ENCODE data around the gene DENND4A. TPM values are rescaled to one million over a fixed set of nuclear protein-coding genes. Genes with fewer than 3 reads are reported as not detected.

The DENND4A gene
- total RNA-seq, 1 donor from 2014 or later, result 87.2 TPM

DNA sequence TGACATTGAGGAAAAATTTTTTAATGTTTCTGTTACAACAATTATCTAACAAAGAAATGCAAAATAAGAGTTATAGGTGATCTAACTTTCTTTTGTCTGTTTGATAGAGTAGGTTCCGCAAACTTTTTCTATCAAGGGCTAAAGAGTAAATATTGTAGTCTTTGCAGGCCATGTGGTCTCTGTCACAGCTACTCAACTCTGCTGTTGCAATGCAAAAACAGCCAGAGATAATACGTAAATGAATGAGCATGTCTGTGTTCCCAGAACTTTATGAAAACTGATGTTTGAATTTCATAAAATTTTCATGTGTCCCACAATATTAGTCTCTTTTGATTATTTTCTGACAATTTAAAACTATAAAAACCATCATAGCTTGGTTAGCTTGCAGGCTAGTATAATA is 97.0 kb downstream of the DENND4A start:
- DNase-seq (ENCODE audit: low spot score in 2 of 2), result no peak

DNA sequence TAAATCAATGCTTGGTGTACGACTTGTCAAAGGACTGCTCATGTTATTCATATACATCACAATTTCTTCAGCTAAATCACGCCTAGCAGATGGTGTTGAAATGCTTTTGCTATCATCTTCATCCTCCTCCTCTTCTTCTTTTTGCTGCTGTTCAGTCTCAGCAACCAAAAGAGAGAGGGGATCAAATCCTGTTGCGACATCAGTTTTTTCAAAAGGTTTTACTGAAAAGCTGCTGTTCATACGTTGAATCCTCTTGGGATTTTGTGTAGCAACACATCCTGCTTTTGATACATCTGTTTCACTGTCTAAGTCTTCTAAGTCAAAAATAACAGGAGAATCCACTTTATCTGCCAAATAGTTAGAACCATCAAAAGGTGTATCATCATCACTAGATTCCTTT is 101.3 kb downstream of the DENND4A start:
- FAIRE-seq (no peak), DNase-seq (ENCODE audit: low spot score in 2 of 2) (no peak)

More for the DNA sequence above, 97.0 kb downstream of the DENND4A start:
- no peak for FAIRE-seq

DNA sequence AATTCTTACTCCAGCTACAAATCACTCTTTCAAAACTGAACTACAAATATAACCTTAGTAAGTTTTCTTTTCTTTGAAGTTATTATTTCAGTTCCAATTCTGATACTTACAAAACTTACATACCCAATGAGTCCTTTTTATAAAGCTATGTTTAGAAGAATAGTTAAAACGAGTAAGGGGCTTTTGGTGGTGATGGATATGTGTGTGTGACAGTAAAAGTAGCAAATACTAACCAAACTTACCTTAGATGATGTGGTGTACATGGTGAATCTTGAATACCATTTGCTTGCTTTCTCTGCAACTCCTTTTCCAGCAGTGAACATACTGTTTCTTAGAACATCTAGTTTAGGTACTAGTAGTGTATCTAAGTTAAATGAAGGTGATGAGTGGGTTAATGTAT is 101.9 kb downstream of the DENND4A start:
- FAIRE-seq (no peak), DNase-seq (ENCODE audit: low spot score in 2 of 2) (no peak)

DNA sequence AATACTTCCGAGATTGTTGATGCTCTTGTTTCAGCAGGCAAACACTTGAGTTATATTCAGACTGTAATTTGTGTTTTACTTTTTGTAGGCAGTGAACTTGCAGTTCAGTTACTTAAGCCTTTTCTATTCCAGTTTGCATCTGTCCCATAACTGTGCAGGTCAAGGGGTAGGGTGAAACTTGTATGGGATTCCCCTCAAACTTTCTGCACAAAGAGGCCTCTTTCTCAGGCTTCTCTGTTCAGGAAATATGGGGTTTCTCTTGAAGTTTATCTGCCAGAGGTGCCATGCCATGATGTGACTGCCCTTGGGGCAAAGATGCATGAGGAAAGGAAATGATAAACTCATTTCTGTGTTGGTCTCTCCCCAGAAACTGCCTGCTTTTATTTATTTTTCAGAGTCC is 103.6 kb downstream of the DENND4A start:
- no peak for DNase-seq (ENCODE audit: low spot score in 2 of 2)
- FAIRE-seq, result no peak

DNA sequence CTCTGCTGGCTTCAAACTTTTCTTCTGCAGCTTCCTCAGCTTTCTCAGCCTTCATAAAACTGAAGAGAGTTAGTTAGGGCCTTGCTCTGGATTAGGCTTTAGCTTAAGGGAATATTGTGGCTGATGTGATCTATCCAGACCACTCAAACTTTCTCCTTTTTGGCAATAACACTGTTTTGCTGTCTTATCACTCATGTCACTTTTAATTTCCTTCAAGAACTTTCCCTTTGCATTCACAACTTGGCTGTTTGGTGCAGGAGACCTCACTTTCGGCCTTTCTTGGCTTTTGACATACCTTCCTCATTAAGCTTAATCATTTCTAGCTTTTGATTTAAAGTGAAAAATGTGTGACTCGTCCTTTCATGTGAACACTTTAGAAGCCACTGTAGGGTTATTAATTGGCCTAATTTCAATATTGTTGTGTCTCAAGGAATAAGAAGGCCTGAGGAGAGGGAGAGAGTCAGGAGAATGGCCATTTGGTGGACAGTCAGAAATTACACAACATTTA is 109.6 kb downstream of the DENND4A start:
- DNase-seq (ENCODE audit: low spot score in 2 of 2), result no peak

DNA sequence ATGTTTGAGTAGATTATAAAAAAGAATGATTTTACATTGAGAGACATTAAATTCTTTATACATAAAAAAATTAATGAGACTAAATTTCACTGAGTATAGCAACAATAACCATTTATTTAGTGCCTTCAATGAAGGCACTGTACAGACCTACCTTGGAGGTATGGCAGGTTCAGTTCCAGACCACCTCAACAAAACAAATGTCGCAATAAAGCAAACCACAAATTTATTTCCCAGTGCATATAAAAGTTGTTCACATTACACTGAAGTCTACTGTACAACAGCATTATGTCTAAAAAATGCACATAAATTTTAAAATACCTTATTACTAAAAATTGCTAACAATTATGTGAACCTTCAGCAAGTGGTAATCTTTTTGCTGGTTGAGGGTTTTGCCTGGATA is 111.5 kb downstream of the DENND4A start:
- DNase-seq (ENCODE audit: low spot score in 2 of 2) (no peak), FAIRE-seq (no peak)

More for the DNA sequence above, 109.6 kb downstream of the DENND4A start:
- FAIRE-seq, result no peak

DNA sequence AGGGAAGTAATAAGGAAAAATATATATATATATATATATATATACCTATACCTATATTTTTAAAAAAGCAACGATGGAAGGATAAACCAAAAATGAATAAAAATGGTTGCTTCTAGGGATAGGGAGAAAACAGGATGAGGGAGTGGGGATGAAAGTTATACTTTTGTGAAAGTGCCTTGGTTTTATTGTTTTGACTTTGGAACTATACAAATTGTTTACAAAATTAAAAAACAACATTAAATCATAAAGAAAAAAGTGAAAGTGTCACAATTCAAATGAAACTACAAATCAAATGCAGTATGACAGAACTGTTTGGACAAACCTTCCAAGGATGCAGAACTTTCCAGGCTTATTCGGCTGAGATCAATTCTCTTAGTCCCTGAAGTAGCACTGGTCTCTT is 116.0 kb downstream of the DENND4A start:
- FAIRE-seq, result no peak
- no peak for DNase-seq (ENCODE audit: low spot score in 2 of 2)

DNA sequence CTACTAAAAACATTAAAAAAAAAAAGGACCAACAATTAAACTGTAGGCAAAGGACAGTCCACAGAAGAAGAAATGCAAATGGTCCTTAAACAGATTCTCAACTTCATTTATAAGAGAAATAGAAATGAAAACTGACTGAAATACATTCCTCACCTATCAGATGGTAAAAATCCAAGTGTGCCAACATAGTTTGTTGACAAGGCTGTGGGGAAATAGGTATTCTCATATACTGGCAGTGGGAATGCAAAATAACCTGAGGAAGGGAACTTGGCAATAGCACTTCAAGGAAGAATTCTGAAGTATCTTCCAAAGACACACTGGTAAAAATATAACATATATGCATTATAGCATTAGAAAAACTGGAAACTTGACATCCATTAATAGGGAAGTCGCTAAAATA is 116.5 kb downstream of the DENND4A start:
- DNase-seq (ENCODE audit: low spot score in 2 of 2), result no peak
- no peak for FAIRE-seq

DNA sequence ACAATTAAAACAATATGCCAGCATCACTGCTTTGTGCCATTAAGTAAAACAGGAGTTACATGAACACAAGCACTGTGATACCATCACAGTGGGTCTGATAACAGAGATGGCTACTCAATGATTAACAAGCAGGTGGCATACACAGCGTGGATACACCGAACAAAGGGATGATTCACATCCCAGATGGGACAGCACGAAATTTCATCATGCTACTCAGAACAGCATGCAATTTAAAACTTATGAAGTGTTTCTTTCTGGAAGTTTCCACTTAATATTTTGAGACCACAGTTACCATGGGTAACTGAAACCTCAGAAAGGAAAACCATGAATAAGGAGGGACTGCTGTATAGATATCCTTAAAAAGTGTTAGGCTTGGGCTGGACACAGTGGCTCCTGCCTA is 125.8 kb downstream of the DENND4A start:
- DNase-seq (ENCODE audit: low spot score in 2 of 2) (no peak), FAIRE-seq (no peak)

DNA sequence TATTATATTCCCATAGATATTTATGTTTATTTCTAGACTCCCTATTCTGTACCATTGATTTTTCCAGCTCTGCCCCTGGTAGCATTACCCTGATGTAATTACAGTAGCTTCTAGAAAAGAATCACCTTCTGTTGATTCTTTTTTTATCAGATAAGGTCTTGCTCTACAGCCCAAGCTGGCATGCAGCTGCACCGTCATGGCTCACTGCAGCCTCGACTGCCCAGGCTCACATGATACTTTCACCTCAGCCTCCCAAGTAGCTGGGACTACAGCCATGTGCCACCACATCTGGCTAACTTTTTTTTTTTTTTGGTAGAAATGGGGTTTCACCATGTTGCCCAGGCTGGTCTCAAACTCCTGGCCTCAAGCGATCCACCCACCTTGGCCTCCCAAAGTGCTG is 128.6 kb downstream of the DENND4A start:
- no peak for FAIRE-seq

DNA sequence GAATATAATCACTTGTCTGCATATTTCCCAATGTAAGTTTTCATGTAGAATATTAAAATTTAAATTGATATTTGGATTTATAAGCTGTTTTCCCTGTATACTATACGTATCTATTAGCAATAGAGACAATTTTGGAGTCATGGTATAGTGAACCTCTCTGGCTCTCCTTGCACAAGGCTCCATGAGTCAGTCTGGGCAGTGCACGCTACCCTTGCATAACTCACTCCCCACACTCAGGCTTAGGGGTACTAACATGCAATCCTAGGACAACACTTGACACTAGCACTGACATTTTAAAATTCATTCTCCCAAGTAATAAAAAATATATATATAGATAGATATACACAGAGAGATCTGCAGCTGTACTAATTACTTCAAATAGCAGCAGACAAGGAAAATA is 131.2 kb downstream of the DENND4A start:
- DNase-seq (ENCODE audit: low spot score in 2 of 2), result no peak
- no peak for FAIRE-seq

More for the DNA sequence above, 128.6 kb downstream of the DENND4A start:
- DNase-seq (ENCODE audit: low spot score in 2 of 2), result no peak

DNA sequence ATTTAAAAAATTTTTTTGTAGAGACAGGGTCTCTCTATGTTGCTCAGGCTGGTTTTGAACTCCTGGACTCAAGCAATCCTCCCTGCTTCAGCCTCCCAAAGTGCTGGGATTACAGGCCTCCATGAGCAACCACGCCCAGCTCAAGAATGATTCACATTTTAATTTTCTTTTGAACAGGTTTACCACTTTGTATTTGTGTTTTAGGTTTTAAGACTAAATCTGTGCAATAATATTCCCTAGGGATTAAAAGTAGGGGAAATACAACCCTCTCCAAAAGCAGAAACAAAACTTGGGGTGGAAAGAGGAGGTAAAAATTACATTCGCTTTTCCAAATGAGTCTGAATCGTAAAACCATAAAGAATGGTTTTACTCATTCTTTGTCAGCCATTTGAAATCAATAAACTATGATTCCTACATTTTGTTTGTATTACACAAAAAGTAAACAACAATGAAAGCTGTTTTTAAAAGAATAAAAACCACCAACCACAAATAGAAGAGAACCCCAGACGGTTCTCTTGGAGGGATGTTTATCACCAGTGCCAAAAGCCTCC is 132.5 kb downstream of the DENND4A start:
- DNase-seq (ENCODE audit: low spot score in 2 of 2) (no peak), FAIRE-seq (no peak)

DNA sequence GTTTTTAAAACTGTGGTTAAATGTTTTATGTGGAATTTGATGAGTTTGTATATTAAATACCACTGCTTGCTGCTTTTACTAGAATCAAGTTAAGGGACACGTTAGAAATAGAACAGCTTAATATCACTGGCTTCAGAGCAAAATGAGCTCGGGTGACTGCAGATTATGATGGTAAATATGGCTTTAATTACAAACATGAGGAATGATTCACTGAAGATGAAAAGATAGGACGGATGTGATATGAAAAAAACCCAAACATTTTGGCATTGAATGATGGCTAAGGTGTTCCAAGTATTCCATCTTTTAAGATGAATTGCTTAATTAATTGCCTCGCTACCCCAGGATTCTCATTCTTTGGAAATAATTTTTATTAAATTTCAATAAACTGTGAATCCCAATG is 136.6 kb downstream of the DENND4A start:
- no peak for FAIRE-seq
- no peak for DNase-seq (ENCODE audit: low spot score in 2 of 2)

DNA sequence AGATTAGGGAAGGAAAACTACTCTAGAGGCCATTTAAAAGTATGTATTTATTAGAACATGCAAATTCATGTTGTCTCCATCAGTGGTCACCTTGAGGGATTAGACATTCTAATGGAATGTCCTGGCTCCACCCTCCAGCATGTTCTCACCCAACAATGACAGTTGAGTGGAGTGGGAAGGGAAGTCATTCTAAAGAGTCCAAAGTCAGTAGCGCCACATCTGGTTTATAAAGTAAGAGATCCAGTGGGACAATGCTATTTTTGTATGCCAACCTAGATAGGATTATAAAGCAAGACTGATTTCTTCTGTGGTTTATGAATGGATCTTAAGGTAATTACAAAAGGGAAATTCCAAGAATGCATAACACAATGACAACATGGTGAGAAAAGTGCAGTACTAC is 137.1 kb downstream of the DENND4A start:
- no peak for FAIRE-seq
- no peak for DNase-seq (ENCODE audit: low spot score in 2 of 2)

DNA sequence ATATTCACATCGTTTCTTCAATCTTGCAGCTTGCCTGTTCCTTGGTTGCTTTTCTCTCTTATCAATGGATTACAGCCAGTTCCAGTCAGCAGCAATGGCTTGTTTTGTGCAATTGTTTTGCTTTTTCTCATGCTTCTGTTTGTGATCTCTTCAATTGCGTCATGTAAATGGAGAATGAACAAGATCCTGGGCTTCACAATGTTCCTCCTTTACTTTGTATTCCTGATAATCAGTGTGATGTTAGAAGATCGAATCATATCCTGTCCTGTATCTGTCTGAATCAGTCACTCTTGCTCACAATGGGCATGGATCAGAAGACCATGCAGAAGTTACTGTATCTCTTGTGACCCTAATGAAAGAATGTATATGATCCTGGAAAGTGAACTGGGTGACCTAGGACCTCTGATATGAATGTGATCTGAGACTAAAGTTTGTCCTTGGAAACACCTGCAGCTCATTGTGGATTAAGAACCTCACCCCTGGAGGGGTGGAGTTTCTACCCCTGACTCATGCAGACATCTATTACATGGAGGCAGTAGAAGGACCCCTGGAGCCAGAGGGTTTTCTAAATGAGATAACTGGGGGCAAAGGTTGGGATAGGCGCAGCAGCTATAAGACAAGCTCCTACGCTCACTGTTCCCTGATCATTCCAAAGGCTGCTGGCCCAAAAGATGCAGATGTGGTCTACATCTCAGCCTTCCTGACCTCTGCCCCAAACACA is 138.1 kb downstream of the DENND4A start:
- FAIRE-seq, result no peak
- DNase-seq (ENCODE audit: low spot score in 2 of 2), result no peak

DNA sequence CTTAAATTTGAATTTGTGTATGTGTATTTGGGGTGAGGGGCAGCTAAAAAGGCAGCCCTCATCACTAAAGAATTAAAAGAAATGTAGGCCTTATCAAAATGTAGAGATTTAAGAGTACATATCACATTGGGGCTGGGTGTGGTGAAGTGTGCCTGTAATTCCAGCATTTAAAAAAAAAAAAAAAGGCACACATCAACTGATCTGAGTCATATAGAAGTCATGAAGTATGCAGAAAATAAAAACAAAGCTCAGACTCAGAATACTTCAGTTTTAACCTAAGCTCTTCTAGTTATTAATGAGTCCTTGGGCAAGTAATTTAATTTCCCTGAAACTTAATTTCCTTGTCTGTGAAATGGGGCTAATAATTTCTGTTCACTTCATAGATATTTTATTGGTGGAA is 138.8 kb downstream of the DENND4A start:
- FAIRE-seq, result no peak
- DNase-seq (ENCODE audit: low spot score in 2 of 2), result no peak

DNA sequence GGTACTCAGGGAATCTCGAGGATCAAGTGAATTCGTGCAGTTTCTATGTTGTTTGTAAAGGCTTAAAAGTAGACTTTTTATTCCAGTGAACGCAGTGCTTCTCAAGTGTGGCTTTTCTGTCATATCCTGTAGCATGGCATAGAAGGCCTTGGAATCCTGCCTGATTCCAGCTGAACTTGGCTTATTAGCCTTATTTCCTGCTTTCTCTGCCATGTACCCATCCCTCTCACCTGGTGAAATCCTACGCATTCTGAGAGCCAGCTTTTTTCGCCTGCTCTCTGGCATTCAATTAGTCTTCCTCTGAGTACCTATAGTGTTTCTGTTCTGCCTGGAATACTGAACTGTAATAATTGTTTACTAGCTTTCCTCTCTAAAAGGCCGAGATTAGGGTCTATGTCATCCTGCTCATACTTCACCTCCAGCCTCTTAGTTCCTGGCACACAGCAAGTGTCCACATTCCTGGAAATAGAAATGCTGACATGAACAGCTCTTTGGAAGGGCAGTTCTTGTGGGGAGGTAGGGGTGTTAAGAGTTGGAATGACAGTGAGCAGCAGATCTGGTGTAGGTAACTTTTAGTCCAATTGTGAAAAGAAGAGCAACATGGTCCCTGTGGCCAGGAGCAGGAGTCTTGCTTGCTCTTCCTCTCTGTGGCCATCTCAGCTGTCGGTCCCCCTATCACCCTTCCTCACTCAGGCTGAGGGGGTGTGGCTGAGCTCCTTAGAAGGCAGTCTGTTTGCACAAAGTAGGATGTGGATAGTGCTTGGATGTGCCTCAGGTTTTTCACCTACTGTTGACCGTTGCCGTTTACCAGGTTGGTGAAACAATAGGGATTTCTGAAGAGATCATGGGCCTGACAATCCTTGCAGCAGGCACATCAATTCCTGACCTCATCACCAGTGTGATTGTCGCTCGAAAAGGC is 140.0 kb downstream of the DENND4A start:
- no peak for FAIRE-seq
- DNase-seq (ENCODE audit: low spot score in 2 of 2), result no peak

DNA sequence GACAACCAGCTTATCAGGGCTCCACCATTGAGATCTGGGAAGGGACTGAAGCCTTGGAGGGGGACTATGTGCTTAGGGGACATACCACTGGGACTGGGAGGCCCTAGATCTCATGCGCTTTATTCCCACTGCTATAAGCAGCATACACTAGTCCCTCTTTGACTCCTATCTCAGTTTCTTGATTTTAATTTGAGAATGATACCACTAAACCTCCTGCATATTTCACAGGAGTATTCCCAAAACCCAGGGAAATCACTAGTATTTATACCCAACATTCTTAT is 141.1 kb downstream of the DENND4A start:
- DNase-seq (ENCODE audit: low spot score in 2 of 2) (no peak), FAIRE-seq (no peak)

DNA sequence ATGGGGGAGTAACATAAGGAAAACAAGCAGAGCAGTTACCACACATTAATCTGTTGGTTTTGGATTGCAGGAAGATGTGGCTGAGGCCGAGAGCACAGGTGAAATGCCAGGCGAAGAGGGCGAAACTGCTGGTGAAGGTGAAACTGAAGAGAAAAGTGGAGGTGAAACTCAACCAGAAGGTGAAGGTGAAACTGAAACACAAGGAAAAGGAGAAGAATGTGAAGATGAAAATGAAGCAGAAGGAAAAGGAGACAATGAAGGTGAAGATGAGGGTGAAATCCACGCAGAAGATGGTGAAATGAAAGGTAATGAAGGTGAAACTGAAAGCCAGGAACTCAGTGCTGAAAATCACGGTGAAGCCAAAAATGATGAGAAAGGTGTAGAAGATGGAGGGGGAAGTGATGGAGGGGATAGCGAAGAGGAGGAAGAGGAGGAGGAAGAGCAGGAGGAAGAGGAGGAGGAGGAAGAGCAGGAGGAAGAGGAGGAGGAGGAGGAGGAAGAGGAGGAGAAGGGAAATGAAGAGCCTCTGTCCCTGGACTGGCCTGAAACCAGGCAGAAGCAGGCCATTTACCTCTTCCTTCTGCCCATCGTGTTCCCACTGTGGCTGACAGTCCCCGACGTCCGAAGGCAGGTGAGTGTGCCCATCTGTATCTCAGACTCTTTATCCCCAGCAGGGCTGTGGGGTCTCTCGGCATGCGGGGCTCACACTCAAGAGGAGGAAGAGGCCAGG is 141.6 kb downstream of the DENND4A start:
- FAIRE-seq, result no peak

DNA sequence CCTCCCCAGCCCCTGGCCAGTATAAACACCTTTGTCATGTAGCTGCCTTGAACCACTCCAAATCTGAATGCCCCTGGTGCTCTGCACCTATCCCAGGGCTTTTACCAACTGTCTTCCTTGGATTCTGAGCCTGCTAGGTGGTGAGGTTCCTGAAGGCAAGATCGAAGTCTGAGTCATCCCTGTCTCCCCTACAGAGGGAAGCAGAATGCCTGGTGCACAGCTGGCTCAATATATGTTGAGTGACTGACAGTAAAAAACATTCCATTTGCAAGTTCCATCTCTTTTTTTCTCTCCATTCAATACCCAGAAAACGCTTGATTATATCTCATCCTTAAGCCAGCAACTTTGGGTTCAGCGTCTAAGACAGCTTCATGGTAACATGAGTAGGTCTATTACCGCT is 145.6 kb downstream of the DENND4A start:
- DNase-seq (ENCODE audit: low spot score in 2 of 2), result no peak
- no peak for FAIRE-seq

More for the DNA sequence above, 141.6 kb downstream of the DENND4A start:
- DNase-seq (ENCODE audit: low spot score in 2 of 2), result no peak

DNA sequence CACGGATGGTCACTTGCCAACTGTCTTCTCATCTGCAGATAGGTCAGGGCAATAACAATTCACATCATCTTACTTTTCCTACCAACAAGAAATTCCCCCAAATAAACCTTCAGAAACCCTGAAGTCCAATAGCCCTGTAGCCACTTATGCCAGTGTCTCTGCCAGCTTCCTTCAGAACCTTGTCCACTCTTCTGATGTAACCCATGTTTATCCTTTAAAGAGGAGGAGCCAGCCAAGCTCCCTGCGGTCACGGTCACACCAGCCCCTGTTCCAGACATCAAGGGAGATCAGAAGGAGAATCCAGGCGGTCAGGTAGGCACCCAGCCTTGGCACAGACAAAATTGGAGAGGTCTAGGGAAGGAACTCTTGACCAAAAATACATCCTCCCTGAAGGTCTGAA is 146.7 kb downstream of the DENND4A start:
- FAIRE-seq (no peak), DNase-seq (ENCODE audit: low spot score in 2 of 2) (no peak)
